Jurkat, Clone E6-1 (cell line): ENCODE results near the gene MLC1.
"Not testable (repeated sequence)": the region's sequence is repeated elsewhere in the genome, so short reads cannot be mapped to it uniquely, and the experiment has no call there.

Experiments used
- DNase-seq: peaks from one replicate; pipeline ENCODE4 v3.0.0-alpha.2; 2011; ENCODE audit warnings: low read depth, low spot score
- H3K4me3 ChIP-seq: 2 replicates; pipeline ENCODE4 v1.5.1; 2011; ENCODE audit warnings: mild to moderate bottlenecking, low read length, control low read depth, moderate library complexity

The MLC1 gene

GRCh38 chr22:50105208-50106100, 20.2 kb upstream of the MLC1 start:
- no peak for DNase-seq
- no peak overlapping the region for H3K4me3 ChIP-seq

GRCh38 chr22:50104141-50104544, 18.9 kb upstream of the MLC1 start:
- no peak overlapping the region for H3K4me3 ChIP-seq
- no peak for DNase-seq

GRCh38 chr22:50102946-50103345, 17.7 kb upstream of the MLC1 start:
- no peak overlapping the region for H3K4me3 ChIP-seq
- DNase-seq = no peak

- no peak overlapping the region for H3K4me3 ChIP-seq
- no peak for DNase-seq
Observed at GRCh38 chr22:50101870-50102565, 16.8 kb upstream of the MLC1 start.

- H3K4me3 ChIP-seq = no peak overlapping the region
- DNase-seq = no peak
Observed at GRCh38 chr22:50098052-50098451, 12.8 kb upstream of the MLC1 start.

- no peak for DNase-seq
Observed at GRCh38 chr22:50092342-50092741, 7.1 kb upstream of the MLC1 start.

GRCh38 chr22:50091092-50091768, 6.0 kb upstream of the MLC1 start:
- no peak overlapping the region for H3K4me3 ChIP-seq
- DNase-seq = no peak

More at GRCh38 chr22:50092342-50092741, 7.1 kb upstream of the MLC1 start:
- H3K4me3 ChIP-seq = no peak overlapping the region

GRCh38 chr22:50090412-50090714, 5.1 kb upstream of the MLC1 start:
- DNase-seq = no peak
- no peak overlapping the region for H3K4me3 ChIP-seq

- no peak for DNase-seq
Observed at GRCh38 chr22:50089682-50090411, 4.6 kb upstream of the MLC1 start, which contains the start of gene MOV10L1. MOV10L1 (plus strand) TSS chr22:50090006; CDS start chr22:50090089, 83 bp downstream.

GRCh38 chr22:50089231-50089630, 4.0 kb upstream of the MLC1 start:
- no peak overlapping the region for H3K4me3 ChIP-seq
- no peak for DNase-seq

More at GRCh38 chr22:50089682-50090411, 4.6 kb upstream of the MLC1 start, which contains the start of gene MOV10L1:
- H3K4me3 ChIP-seq = no peak within 1 kb of the TSS

- DNase-seq = no peak
- no peak overlapping the region for H3K4me3 ChIP-seq
Observed at GRCh38 chr22:50088096-50088495, 2.9 kb upstream of the MLC1 start.

- no peak for DNase-seq
- H3K4me3 ChIP-seq = no peak overlapping the region
Observed at GRCh38 chr22:50087646-50088045, 2.4 kb upstream of the MLC1 start.

GRCh38 chr22:50086975-50087374, 1.7 kb upstream of the MLC1 start:
- not testable (repeated sequence) for DNase-seq, H3K4me3 ChIP-seq

GRCh38 chr22:50086526-50086925, 1.3 kb upstream of the MLC1 start:
- H3K4me3 ChIP-seq = no peak overlapping the region
- DNase-seq = no peak

GRCh38 chr22:50084614-50085021, 608 bp downstream of the MLC1 start:
- DNase-seq = no peak
- no peak overlapping the region for H3K4me3 ChIP-seq

- no peak overlapping the region for H3K4me3 ChIP-seq
- DNase-seq = no peak
Observed at GRCh38 chr22:50084080-50084477, 1.1 kb downstream of the MLC1 start.

- no peak overlapping the region for H3K4me3 ChIP-seq
- DNase-seq = no peak
Observed at GRCh38 chr22:50083462-50084079, 1.7 kb downstream of the MLC1 start.

- no peak overlapping the region for H3K4me3 ChIP-seq
- DNase-seq = no peak
Observed at GRCh38 chr22:50082961-50083461, 2.2 kb downstream of the MLC1 start.
